ENCODE results near the gene PSME3IP1. TPM values are rescaled to one million over a fixed set of nuclear protein-coding genes. Genes with fewer than 3 reads are reported as not detected.

Gene PSME3IP1
- total and polyA plus RNA-seq, 2 of the 8 experiments (the other 6 are each of a cell fraction or from before 2014, with no cell fraction given) = 95.1 to 98.3 TPM

GRCh38 chr16:57208926-57209325 is 23.1 kb upstream of the PSME3IP1 start (continued):
- TF ChIP-seq CREB1 (IDR thresholded peaks at IDR 0.05) = no peak
- TF ChIP-seq USF2 (IDR thresholded peaks at IDR 0.05; ENCODE audit: low read length) = no peak
- no peak for TF ChIP-seq ATF2 (IDR thresholded peaks at IDR 0.05; ENCODE audit: low read length)
- no peak for TF ChIP-seq TAF1 (IDR thresholded peaks at IDR 0.05; ENCODE audit: low read depth, low read length)
